GM12872 (cell line): ENCODE results near the gene MOGAT1.

ENCODE experiments used
- CTCF ChIP-seq: IDR thresholded peaks from 3 replicates; pipeline ENCODE4 v1.5.1; 2011; ENCODE audit warnings: low read depth, mild to moderate bottlenecking, low read length, moderate library complexity; ENCODE audit not compliant: insufficient read depth

The MOGAT1 gene

GRCh38 chr2:222673273-222673672 is 1.8 kb downstream of the MOGAT1 start:
- no peak for TF ChIP-seq CTCF

DNA sequence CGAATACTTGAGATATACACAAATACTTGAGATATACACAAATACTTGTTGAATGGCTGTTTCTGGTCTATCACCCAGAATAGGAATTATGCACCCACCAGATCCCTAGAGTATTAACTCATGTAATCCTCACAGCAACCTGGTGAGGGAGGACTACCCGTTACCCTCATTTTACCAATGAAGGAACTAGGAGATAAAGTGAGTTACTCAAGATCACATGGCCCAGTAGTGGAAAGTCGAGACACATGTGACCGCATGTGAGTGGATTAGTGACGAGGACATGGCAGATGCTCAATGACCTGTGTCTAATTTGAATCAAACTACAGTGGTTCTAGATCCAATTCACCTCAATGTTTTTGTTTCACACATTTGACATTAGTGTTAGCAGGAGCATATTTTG is 2.4 kb downstream of the MOGAT1 start:
- no peak for TF ChIP-seq CTCF

GRCh38 chr2:222677981-222678380 is 6.5 kb downstream of the MOGAT1 start:
- no peak for TF ChIP-seq CTCF

DNA sequence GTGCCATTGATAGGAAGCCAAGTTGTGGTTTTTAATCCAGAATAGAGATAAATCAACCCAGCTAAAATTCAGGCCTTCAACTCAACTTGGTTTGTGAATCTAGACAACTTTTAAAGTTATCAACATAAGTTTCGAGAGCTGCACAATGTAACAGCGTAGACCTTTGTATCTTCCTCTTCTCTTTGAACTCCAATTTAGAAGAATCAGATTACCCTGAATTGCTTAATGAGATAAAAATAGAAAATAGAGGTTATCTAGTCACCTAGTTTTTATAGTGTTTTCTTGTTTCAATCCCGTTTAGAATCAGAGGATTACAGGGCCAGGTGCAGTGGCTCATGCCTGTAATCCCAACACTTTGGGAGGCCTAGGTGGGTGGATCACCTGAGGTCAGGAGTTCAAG is 12.3 kb downstream of the MOGAT1 start:
- TF ChIP-seq CTCF, result no peak

GRCh38 chr2:222686086-222686750 is 14.8 kb downstream of the MOGAT1 start:
- TF ChIP-seq CTCF, result no peak

- TF ChIP-seq CTCF, result no peak
Observed at GRCh38 chr2:222688917-222689316, 17.5 kb downstream of the MOGAT1 start.

DNA sequence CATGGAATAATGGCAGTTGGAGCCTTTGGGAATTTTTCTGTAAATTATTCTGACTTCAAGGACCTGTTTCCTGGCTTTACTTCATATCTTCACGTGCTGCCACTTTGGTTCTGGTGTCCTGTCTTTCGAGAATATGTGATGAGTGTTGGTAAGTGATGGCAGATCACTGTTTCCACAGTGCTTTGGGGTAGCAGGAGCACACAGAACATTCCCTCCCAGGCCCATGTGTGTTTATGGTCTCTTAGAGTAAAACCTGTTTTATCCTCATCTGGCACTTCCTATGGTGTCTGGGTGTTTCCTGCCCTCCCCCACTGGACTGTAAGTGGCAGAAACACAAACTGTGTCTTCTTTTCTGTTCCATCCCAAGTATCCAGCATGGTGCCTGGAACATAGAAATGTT is 17.9 kb downstream of the MOGAT1 start:
- no peak for TF ChIP-seq CTCF
